Muscle layer of colon (tissue), 2 donors: ENCODE measurements around the gene ENPP3.

Source experiments
- H3K27ac ChIP-seq: one replicate; pipeline ENCODE4 v1.7.0; 2013; ENCODE audit warnings: low read depth, mild to moderate bottlenecking, low read length, moderate library complexity
- H3K27me3 ChIP-seq, 2 donors: one replicate each; pipeline ENCODE4 v1.7.0; 2013; ENCODE audit warnings: low read length in 2 of 2, mild to moderate bottlenecking in 2 of 2; ENCODE audit not compliant: insufficient read depth in 2 of 2, control insufficient read depth in 1 of 2
- H3K36me3 ChIP-seq: one replicate; pipeline ENCODE4 v1.7.0; 2013; ENCODE audit warnings: mild to moderate bottlenecking, low read length; ENCODE audit not compliant: insufficient read depth
- H3K4me1 ChIP-seq: one replicate; pipeline ENCODE4 v1.7.0; 2013; ENCODE audit warnings: mild to moderate bottlenecking, low read length; ENCODE audit not compliant: insufficient read depth
- H3K4me3 ChIP-seq, 2 donors: one replicate each; pipeline ENCODE4 v1.7.0; 2013; ENCODE audit warnings: low read length in 2 of 2, low read depth in 1 of 2, mild to moderate bottlenecking in 1 of 2, moderate library complexity in 1 of 2
- H3K9ac ChIP-seq: one replicate; pipeline ENCODE4 v1.7.0; 2013; ENCODE audit warnings: low read length
- H3K9me3 ChIP-seq: one replicate; pipeline ENCODE4 v1.7.0; 2013; ENCODE audit warnings: mild to moderate bottlenecking, low read length
- donor health status: abdominal sarcoma.
- donor health status: Adenocarcinoma of cecum.

Gene ENPP3

GRCh38 chr6:131773284-131773950, 136.3 kb downstream of the ENPP3 start:
- Histone ChIP-seq H3K9ac (no peak overlapping the region), H3K36me3 (no peaks in the 10 kb centered on the region), H3K27ac (no peak overlapping the region), H3K27me3 (no peaks in the 10 kb centered on the region), H3K9me3 (no peaks in the 10 kb centered on the region), H3K4me1 (no peaks in the 10 kb centered on the region), H3K4me3 (no peak overlapping the region)

- no peaks in the 10 kb centered on the region for H3K36me3 ChIP-seq
- no peak overlapping the region for H3K27ac ChIP-seq
- H3K27me3 ChIP-seq = no peaks in the 10 kb centered on the region
- no peaks in the 10 kb centered on the region for H3K4me1 ChIP-seq
- no peak overlapping the region for H3K4me3 ChIP-seq
- no peak overlapping the region for H3K9ac ChIP-seq
- no peaks in the 10 kb centered on the region for H3K9me3 ChIP-seq
Measured at GRCh38 chr6:131775886-131776285, 138.8 kb downstream of the ENPP3 start.

GRCh38 chr6:131776985-131777384, 139.9 kb downstream of the ENPP3 start:
- Histone ChIP-seq H3K4me3 (no peak overlapping the region), H3K9ac (no peak overlapping the region), H3K27me3 (no peaks in the 10 kb centered on the region), H3K4me1 (no peaks in the 10 kb centered on the region), H3K9me3 (no peaks in the 10 kb centered on the region), H3K36me3 (no peaks in the 10 kb centered on the region), H3K27ac (no peak overlapping the region)

- no peaks in the 10 kb centered on the region for H3K9me3 ChIP-seq
- no peaks in the 10 kb centered on the region for H3K27me3 ChIP-seq
- H3K36me3 ChIP-seq = no peaks in the 10 kb centered on the region
- no peak overlapping the region for H3K4me3 ChIP-seq
- H3K27ac ChIP-seq = no peak overlapping the region
- H3K4me1 ChIP-seq = no peaks in the 10 kb centered on the region
- H3K9ac ChIP-seq = no peak overlapping the region
Measured at GRCh38 chr6:131778169-131778568, 141.1 kb downstream of the ENPP3 start.

GRCh38 chr6:131779304-131779703, 142.2 kb downstream of the ENPP3 start:
- H3K4me3 ChIP-seq = no peak overlapping the region
- H3K36me3 ChIP-seq = no peaks in the 10 kb centered on the region
- H3K4me1 ChIP-seq = no peaks in the 10 kb centered on the region
- H3K27me3 ChIP-seq = no peaks in the 10 kb centered on the region
- H3K27ac ChIP-seq = no peak overlapping the region
- H3K9ac ChIP-seq = no peak overlapping the region
- H3K9me3 ChIP-seq = no peaks in the 10 kb centered on the region

GRCh38 chr6:131780600-131780999, 143.5 kb downstream of the ENPP3 start:
- Histone ChIP-seq H3K9ac (no peak overlapping the region), H3K36me3 (no peaks in the 10 kb centered on the region), H3K27me3 (no peaks in the 10 kb centered on the region), H3K9me3 (no peaks in the 10 kb centered on the region), H3K4me1 (no peaks in the 10 kb centered on the region), H3K4me3 (no peak overlapping the region), H3K27ac (no peak overlapping the region)

GRCh38 chr6:131781687-131782086, 144.6 kb downstream of the ENPP3 start:
- no peaks in the 10 kb centered on the region for H3K4me1 ChIP-seq
- no peak overlapping the region for H3K4me3 ChIP-seq
- H3K9me3 ChIP-seq = no peaks in the 10 kb centered on the region
- H3K9ac ChIP-seq = no peak overlapping the region
- no peaks in the 10 kb centered on the region for H3K27me3 ChIP-seq
- H3K36me3 ChIP-seq = no peaks in the 10 kb centered on the region
- no peak overlapping the region for H3K27ac ChIP-seq

GRCh38 chr6:131782764-131783163, 145.7 kb downstream of the ENPP3 start:
- Histone ChIP-seq H3K4me1 (peaks cover 2% of the 10 kb centered on the region), H3K27ac (no peak overlapping the region), H3K9me3 (no peaks in the 10 kb centered on the region), H3K9ac (no peak overlapping the region), H3K4me3 (no peak overlapping the region), H3K36me3 (no peaks in the 10 kb centered on the region), H3K27me3 (no peaks in the 10 kb centered on the region)

- Histone ChIP-seq H3K27me3 (no peaks in the 10 kb centered on the region), H3K27ac (no peak overlapping the region), H3K9ac (no peak overlapping the region), H3K36me3 (no peaks in the 10 kb centered on the region), H3K4me1 (peaks cover 9% of the 10 kb centered on the region), H3K9me3 (no peaks in the 10 kb centered on the region), H3K4me3 (no peak overlapping the region)
Measured at GRCh38 chr6:131784561-131784960, 147.5 kb downstream of the ENPP3 start.

- no peaks in the 10 kb centered on the region for H3K36me3 ChIP-seq
- no peak overlapping the region for H3K27ac ChIP-seq
- H3K9ac ChIP-seq = no peak overlapping the region
- H3K9me3 ChIP-seq = no peaks in the 10 kb centered on the region
- H3K4me1 ChIP-seq = peaks cover 9% of the 10 kb centered on the region
- H3K4me3 ChIP-seq = no peak overlapping the region
- no peaks in the 10 kb centered on the region for H3K27me3 ChIP-seq
Measured at GRCh38 chr6:131787079-131787478, 150.0 kb downstream of the ENPP3 start.

GRCh38 chr6:131787766-131788712, 150.9 kb downstream of the ENPP3 start:
- no peaks in the 10 kb centered on the region for H3K9me3 ChIP-seq
- no peak overlapping the region for H3K9ac ChIP-seq
- H3K4me1 ChIP-seq = peaks cover 9% of the 10 kb centered on the region
- H3K27me3 ChIP-seq = no peaks in the 10 kb centered on the region
- H3K36me3 ChIP-seq = no peaks in the 10 kb centered on the region
- no peak overlapping the region for H3K27ac ChIP-seq
- H3K4me3 ChIP-seq = no peak overlapping the region
